Adipocyte (in vitro differentiated cells): ENCODE results near the gene MAP2K4.

Experiments
- DNase-seq: peaks from one replicate; pipeline ENCODE4 v3.0.0-alpha.2; 2015; ENCODE audit warnings: low read depth
- H3K27me3 ChIP-seq: replicated peaks from 2 replicates; pipeline ENCODE4 v1.7.0; 2013; ENCODE audit warnings: mild to moderate bottlenecking, low read length, moderate library complexity; ENCODE audit not compliant: control insufficient read depth, insufficient read depth
- H3K36me3 ChIP-seq: 2 replicates; pipeline ENCODE4 v1.7.0; 2013; ENCODE audit warnings: low read length, mild to moderate bottlenecking, moderate library complexity; ENCODE audit not compliant: control insufficient read depth, insufficient read depth, severe bottlenecking
- H3K4me1 ChIP-seq: 2 replicates; pipeline ENCODE4 v1.7.0; 2013; ENCODE audit warnings: mild to moderate bottlenecking, low read length, moderate library complexity; ENCODE audit not compliant: control insufficient read depth, insufficient read depth
- H3K4me3 ChIP-seq: 2 replicates; pipeline ENCODE4 v1.7.0; 2013; ENCODE audit warnings: mild to moderate bottlenecking, low read length, moderate library complexity
- H3K9ac ChIP-seq: 2 replicates; pipeline ENCODE4 v1.7.0; 2013; ENCODE audit warnings: mild to moderate bottlenecking, low read length, moderate library complexity
- H3K9me3 ChIP-seq: 2 replicates; pipeline ENCODE4 v1.7.0; 2013; ENCODE audit warnings: mild to moderate bottlenecking, low read length, moderate library complexity; ENCODE audit not compliant: control insufficient read depth

The MAP2K4 gene

DNA sequence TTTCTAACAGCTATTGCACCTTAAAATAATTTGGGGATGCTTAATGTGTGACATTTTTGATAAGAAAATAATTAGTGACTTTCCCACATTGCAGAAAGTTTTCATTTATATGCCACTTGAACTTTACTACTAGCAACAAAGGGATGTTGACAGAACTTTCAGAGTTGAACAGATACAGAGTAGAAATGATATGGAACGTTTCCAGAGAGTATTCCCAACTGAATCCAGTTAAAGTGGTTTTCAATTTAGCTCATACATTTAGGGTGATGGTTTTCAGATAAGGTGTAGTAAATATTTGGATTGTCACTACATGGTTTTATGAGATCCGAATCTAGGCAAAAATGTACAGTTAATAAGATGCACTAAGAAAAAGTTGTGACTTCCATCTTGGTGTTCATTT, 17.3 kb downstream of the MAP2K4 start:
- H3K9me3 ChIP-seq: no peaks in the 10 kb centered on the region
- DNase-seq: no peak
- no peak overlapping the region for H3K9ac ChIP-seq
- H3K36me3 ChIP-seq: peaks cover 7% of the 10 kb centered on the region
- H3K4me3 ChIP-seq: no peak overlapping the region
- H3K4me1 ChIP-seq: peaks cover 9% of the 10 kb centered on the region
- H3K27me3 ChIP-seq: no peaks in the 10 kb centered on the region

DNA sequence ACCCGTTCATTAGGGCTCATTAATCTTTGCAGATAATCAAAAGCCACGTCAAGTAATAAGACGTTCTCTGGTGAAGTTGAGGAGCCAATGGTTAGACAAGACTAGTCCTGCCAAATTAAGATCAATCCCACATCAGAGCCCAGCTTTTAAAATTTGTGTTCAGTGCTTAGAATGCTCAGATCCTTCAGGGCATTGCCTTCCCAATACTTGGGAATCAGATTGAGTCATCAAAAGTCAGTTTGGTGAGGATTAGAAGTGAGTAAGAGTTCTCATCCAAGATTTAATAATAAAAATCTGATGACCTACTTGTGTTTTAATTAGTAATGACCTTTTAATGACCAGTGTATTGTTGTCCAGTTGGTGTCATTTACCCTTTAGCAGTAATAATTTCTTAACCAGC, 19.8 kb downstream of the MAP2K4 start:
- Histone ChIP-seq H3K36me3 (no peaks in the 10 kb centered on the region), H3K9me3 (no peaks in the 10 kb centered on the region), H3K9ac (no peak overlapping the region), H3K4me1 (peaks cover 9% of the 10 kb centered on the region), H3K4me3 (no peak overlapping the region), H3K27me3 (no peaks in the 10 kb centered on the region)
- DNase-seq: no peak

DNA sequence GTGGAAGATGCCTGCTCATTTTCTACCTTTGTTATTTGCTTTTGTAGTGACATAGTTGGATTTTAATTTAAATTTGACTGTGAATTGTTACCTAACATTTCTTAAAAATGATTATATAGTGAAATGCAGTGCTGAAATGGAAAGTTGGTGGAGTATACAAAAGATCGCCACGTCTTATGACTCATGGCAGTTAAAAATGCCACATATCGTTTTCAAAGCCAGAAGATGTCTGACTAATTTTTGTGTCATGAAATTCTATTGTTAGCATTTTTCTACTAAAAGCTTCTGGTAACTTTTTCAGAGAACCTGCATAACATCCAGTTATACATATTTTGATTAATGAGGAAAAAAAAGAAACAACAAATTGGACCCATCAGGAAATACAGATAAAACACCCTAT, 20.6 kb downstream of the MAP2K4 start:
- H3K27me3 ChIP-seq: no peaks in the 10 kb centered on the region
- H3K9ac ChIP-seq: no peak overlapping the region
- DNase-seq: peak; percentile 78
- H3K36me3 ChIP-seq: no peaks in the 10 kb centered on the region
- H3K4me1 ChIP-seq: peaks cover 9% of the 10 kb centered on the region
- H3K4me3 ChIP-seq: peak overlapping the region; percentile 28
- no peaks in the 10 kb centered on the region for H3K9me3 ChIP-seq

DNA sequence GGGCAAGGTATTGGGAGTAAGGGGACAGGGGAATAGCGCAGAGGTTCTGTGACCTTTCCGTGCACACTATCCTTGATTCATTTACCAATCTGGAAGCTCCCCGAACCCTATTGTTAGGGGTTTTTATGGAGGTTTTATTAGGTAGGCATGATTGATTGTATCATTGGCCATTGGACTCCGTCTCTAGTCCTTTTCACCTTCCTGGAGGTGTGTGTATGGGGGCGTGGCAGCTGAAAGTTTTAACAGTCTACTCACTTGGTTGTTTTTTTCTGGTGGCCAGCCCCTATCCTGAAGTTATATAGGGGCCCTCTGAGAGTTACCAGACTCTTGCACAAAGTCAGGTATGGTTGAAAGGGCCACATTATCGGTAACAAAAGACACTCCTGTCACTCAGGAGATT, 23.0 kb downstream of the MAP2K4 start:
- H3K9me3 ChIP-seq: no peaks in the 10 kb centered on the region
- H3K4me3 ChIP-seq: no peak overlapping the region
- H3K36me3 ChIP-seq: no peaks in the 10 kb centered on the region
- no peaks in the 10 kb centered on the region for H3K27me3 ChIP-seq
- peaks cover 12% of the 10 kb centered on the region for H3K4me1 ChIP-seq
- no peak overlapping the region for H3K9ac ChIP-seq
- DNase-seq: no peak

DNA sequence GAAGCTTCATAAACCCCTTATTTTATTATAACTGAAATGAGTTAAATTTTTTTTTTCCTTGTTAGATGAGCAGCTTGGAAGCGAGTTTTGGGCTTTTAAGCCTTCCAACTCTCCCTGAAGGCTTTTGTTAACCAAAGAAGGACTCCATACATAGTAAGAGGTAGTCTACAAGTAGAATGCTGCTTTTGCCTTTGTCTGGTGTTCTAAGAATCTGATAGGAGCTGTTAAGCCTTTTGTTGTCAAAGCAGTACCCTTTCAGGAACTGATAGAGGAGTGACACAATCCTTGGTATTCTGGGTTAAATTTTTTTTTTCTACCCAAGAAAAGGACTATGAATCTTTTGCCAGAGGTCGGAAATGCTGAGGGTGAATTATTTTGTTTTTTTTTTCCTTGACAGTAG, 26.1 kb downstream of the MAP2K4 start:
- Histone ChIP-seq H3K4me3 (no peak overlapping the region), H3K27me3 (no peaks in the 10 kb centered on the region), H3K4me1 (peaks cover 7% of the 10 kb centered on the region), H3K9me3 (no peaks in the 10 kb centered on the region), H3K9ac (no peak overlapping the region), H3K36me3 (no peaks in the 10 kb centered on the region)
- DNase-seq: no peak

DNA sequence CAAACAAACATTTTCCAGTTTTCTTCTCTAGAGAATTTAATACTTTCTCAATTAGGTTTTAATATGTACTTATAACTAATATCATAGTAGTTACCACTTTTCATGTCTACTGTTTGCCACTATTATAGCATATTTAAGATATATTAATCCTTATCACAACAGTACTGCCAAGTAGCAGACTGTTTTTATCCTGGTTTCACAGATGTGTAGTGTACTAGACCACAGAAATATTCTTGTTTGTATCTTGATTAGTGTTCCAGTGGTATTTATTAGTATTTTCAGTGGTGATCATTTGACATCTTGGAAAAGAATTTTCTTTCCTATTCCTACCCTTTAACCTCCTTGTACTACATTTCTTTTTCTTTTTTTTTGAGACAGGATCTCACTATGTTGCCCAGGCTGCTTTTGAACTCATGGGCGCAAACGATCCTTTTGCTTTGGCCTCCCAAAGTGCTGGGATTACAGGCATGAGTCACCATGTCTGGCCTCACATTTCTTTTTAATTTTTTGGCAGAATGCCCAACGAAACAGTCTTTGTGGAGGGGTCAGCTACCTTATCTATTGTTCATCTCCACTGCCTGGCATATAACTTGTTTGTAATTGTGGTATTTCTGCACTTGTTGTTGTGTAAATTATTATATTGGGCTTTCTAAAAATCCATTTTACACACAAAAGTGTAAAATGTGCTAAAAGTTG, 27.2 kb downstream of the MAP2K4 start:
- no peak for DNase-seq
- H3K4me1 ChIP-seq: peaks cover 7% of the 10 kb centered on the region
- no peaks in the 10 kb centered on the region for H3K27me3 ChIP-seq
- H3K36me3 ChIP-seq: no peaks in the 10 kb centered on the region
- no peak overlapping the region for H3K9ac ChIP-seq
- H3K9me3 ChIP-seq: no peaks in the 10 kb centered on the region
- no peak overlapping the region for H3K4me3 ChIP-seq

DNA sequence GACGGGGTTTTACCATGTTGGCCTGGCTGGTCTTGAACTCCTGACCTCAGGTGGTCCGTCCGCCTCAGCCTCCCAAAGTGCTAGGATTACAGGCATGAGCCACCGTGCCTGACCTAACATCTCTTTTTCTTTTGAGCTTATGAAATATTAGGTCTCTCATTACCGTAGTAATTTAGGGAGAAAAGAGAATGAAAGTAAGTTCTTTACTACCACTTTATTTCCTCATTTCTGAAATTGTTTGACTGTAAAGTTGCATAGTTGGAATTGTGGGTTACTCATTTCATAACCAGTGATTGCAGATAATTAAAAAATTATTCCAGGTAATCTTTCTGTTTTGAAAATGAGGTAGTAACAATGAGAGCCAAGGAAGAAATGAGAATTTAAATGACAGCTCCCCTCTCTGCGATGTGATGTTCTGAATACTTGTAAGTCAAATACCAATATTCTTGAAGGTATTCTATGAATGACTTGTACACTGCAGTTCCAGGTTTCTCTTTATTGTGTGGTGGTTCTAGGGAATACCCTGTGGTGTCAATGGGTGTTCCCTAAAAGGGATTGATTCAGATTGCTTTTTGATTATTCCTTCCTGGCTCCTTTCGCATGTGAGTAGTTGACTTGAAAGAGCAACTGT, 28.3 kb downstream of the MAP2K4 start:
- Histone ChIP-seq H3K27me3 (no peaks in the 10 kb centered on the region), H3K4me3 (no peak overlapping the region), H3K9ac (no peak overlapping the region), H3K4me1 (peaks cover 7% of the 10 kb centered on the region), H3K36me3 (no peaks in the 10 kb centered on the region), H3K9me3 (no peaks in the 10 kb centered on the region)
- DNase-seq: no peak

DNA sequence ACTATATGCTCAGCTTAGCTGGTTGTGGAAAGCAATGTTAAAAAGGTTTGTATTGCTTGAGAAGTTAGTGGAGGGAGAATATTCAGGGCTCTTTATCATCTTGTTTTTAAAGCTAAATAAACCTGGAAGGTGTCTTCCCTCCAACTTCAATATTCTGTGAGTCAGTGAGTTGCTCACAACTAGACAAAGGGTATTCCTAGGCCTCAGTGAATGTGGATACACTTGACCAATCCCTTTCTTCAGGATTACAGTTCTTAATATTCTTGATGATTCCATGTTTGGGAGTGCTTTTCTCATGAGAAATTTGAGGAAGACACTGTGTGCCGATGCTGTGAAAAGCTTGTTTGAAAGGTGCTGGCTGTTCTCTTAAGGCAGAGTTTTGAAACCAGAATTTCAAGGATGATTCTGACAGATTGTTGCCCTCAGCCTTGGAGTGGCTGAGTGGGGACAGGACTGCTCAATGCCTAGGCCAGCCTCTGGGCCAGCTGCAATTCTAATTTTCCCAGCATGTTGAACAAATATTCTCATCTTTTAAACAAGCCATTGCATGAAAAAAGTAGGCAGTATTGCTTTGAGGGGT, 30.1 kb downstream of the MAP2K4 start:
- Histone ChIP-seq H3K36me3 (peaks cover 5% of the 10 kb centered on the region), H3K9ac (no peak overlapping the region), H3K9me3 (no peaks in the 10 kb centered on the region), H3K27me3 (no peaks in the 10 kb centered on the region), H3K4me3 (no peak overlapping the region), H3K4me1 (peaks cover 7% of the 10 kb centered on the region)
- no peak for DNase-seq

DNA sequence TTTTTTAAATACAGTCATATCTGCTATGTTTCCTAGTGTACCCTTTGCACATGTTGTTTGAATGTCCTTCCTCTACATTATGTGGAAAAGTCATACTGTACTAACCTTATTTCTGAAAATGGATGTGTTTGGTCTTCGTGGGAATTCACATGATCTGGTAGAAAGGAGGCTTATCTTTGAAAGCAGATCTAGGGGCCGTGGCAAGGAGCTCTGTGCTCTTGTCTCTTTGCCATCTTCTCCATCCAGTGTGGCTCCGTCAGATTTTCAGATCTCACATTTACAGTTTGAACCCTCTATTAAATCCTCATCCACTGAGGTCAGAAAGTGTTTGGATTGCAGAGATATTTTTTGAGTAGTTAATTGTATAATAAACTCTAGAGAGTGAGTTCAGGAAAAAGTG, 32.9 kb downstream of the MAP2K4 start:
- Histone ChIP-seq H3K9ac (no peak overlapping the region), H3K27me3 (no peaks in the 10 kb centered on the region), H3K36me3 (peaks cover 5% of the 10 kb centered on the region), H3K4me1 (peaks cover 8% of the 10 kb centered on the region), H3K9me3 (no peaks in the 10 kb centered on the region), H3K4me3 (no peak overlapping the region)
- DNase-seq: no peak

DNA sequence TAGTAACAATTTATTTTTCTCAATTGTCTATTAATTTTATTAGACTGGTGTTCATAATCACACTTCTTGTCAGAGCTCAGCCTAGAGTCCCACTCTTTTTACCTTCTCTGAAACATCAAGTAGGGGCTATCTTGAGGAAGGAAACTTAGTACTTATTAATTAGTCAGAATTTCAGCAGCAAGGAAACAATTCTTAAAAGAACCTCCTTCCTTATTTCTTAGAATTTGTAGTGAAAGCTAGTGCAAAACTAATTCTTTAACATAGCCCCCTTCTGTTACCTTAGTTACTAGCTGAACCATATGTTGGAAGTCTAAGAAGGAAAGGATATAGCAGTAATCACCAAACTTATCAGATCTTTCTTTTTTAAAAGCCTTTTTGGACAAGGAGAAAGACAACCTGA, 35.2 kb downstream of the MAP2K4 start:
- no peak overlapping the region for H3K4me3 ChIP-seq
- no peak for DNase-seq
- H3K9ac ChIP-seq: no peak overlapping the region
- H3K9me3 ChIP-seq: no peaks in the 10 kb centered on the region
- no peaks in the 10 kb centered on the region for H3K27me3 ChIP-seq
- H3K36me3 ChIP-seq: peaks cover 10% of the 10 kb centered on the region
- peaks cover 5% of the 10 kb centered on the region for H3K4me1 ChIP-seq

DNA sequence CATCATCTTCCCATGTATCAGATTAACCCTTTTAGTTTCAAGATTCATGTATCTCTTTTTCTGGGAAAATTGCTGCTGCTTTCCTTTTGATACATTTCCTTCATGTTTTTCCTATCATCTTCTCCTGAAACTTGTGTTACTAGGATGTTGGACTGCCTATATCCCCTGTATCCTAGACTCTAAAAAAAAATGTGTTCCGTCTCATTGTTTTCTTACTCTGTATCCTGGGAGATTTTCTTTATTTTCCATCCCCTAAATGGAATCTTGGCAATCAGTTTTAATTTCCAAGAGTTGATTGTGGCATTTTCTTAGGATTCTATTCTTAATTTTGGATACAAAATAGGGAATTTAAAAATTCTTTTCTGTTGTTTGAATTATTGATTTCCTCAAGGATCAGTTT, 36.8 kb downstream of the MAP2K4 start:
- Histone ChIP-seq H3K36me3 (peaks cover 10% of the 10 kb centered on the region), H3K4me3 (no peak overlapping the region), H3K27me3 (no peaks in the 10 kb centered on the region), H3K9me3 (no peaks in the 10 kb centered on the region), H3K9ac (no peak overlapping the region), H3K4me1 (peaks cover 5% of the 10 kb centered on the region)
- DNase-seq: no peak
